GM12891 (cell line): ENCODE results near the gene P4HA2.

Experiments used
- DNase-seq: peaks from one replicate; pipeline ENCODE4 v3.0.0; 2011; ENCODE audit warnings: low spot score; ENCODE audit not compliant: insufficient read length
- FAIRE-seq: peaks from 2 replicates; lab custom pipeline; 2011; peaks lifted over from hg19 to GRCh38; lab: Jason Lieb, UNC
- PAX5 ChIP-seq: IDR thresholded peaks from 2 replicates; pipeline ENCODE4 v1.6.1; 2011; ENCODE audit warnings: low read length, moderate library complexity, mild to moderate bottlenecking; ENCODE audit not compliant: insufficient read depth, severe bottlenecking
- POLR2A ChIP-seq: IDR thresholded peaks from 2 replicates; pipeline ENCODE4 v1.6.1; 2011; ENCODE audit warnings: low read depth, low read length, control low read depth
- POLR2AphosphoS5 ChIP-seq: IDR thresholded peaks from 2 replicates; pipeline ENCODE4 v1.6.1; 2011; ENCODE audit warnings: low read depth, low read length, control low read depth
- POU2F2 ChIP-seq: IDR thresholded peaks from 2 replicates; pipeline ENCODE4 v1.6.1; 2011; ENCODE audit warnings: low read depth, mild to moderate bottlenecking, control low read depth, low read length, moderate library complexity
- SPI1 ChIP-seq: IDR thresholded peaks from 2 replicates; pipeline ENCODE4 v1.6.1; 2011; ENCODE audit warnings: low read depth, low read length, control low read depth
- TAF1 ChIP-seq: IDR thresholded peaks from 2 replicates; pipeline ENCODE4 v1.6.1; 2011; ENCODE audit warnings: low read depth, low read length, control low read depth

P4HA2 gene

GRCh38 chr5:132270335-132270665, 42.6 kb upstream of the P4HA2 start:
- TF ChIP-seq POLR2A (no peak), POLR2AphosphoS5 (no peak), TAF1 (no peak), POU2F2 (no peak), PAX5 (no peak), SPI1 (no peak)
- FAIRE-seq (no peak), DNase-seq (no peak)

GRCh38 chr5:132269635-132270334, 42.1 kb upstream of the P4HA2 start:
- DNase-seq (no peak), FAIRE-seq (no peak)
- TF ChIP-seq POU2F2 (no peak), TAF1 (no peak), POLR2AphosphoS5 (no peak), SPI1 (no peak), PAX5 (no peak)

GRCh38 chr5:132268769-132269551, 41.3 kb upstream of the P4HA2 start:
- peak; percentile 81 for TF ChIP-seq PAX5
- no peak for TF ChIP-seq TAF1
- FAIRE-seq: no peak
- DNase-seq: no peak

GRCh38 chr5:132267931-132268768, 40.5 kb upstream of the P4HA2 start:
- DNase-seq (no peak), FAIRE-seq (no peak)
- TF ChIP-seq PAX5 (no peak), SPI1 (no peak), POU2F2 (no peak), POLR2A (no peak), TAF1 (no peak), POLR2AphosphoS5 (no peak)

- TF ChIP-seq TAF1: no peak
- TF ChIP-seq PAX5: no peak
- TF ChIP-seq POLR2AphosphoS5: no peak
- TF ChIP-seq POLR2A: no peak
- TF ChIP-seq POU2F2: no peak
- no peak for TF ChIP-seq SPI1
- DNase-seq (no peak), FAIRE-seq (no peak)
Measured at GRCh38 chr5:132267166-132267739, 39.6 kb upstream of the P4HA2 start.

GRCh38 chr5:132266836-132267160, 39.1 kb upstream of the P4HA2 start:
- no peak for TF ChIP-seq TAF1
- no peak for DNase-seq
- no peak for FAIRE-seq

GRCh38 chr5:132266031-132266835, 38.6 kb upstream of the P4HA2 start:
- no peak for FAIRE-seq
- TF ChIP-seq POU2F2: no peak
- no peak for TF ChIP-seq POLR2AphosphoS5
- no peak for TF ChIP-seq POLR2A
- TF ChIP-seq TAF1: no peak
- no peak for TF ChIP-seq SPI1
- TF ChIP-seq PAX5: no peak
- DNase-seq: no peak

GRCh38 chr5:132265336-132266030, 37.8 kb upstream of the P4HA2 start:
- FAIRE-seq (no peak), DNase-seq (no peak)
- TF ChIP-seq POU2F2 (no peak), POLR2AphosphoS5 (no peak), TAF1 (no peak), PAX5 (no peak), SPI1 (no peak), POLR2A (no peak)
